ENCODE results near the gene CROCC2.

The CROCC2 gene

DNA sequence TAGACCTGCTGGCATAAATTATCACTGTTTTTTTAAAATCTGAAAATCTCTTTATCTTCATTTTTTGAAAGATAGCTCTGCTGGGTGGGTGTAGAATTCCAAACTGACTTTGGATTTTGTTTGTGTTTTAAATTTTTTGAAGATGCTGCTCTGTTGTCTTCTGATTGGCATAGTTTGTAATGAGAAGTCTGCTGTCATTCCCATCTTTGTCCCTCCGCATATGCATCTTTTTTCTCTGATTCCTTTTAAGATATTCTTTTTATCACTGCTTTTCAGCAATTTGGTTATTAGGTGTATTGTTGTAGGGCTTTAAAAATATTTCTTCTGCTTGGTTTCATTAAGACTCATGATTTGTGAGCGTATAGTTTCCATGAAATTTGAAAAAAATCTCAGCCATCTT, 99.4 kb downstream of the CROCC2 start:
- DNase-seq: no peak

DNA sequence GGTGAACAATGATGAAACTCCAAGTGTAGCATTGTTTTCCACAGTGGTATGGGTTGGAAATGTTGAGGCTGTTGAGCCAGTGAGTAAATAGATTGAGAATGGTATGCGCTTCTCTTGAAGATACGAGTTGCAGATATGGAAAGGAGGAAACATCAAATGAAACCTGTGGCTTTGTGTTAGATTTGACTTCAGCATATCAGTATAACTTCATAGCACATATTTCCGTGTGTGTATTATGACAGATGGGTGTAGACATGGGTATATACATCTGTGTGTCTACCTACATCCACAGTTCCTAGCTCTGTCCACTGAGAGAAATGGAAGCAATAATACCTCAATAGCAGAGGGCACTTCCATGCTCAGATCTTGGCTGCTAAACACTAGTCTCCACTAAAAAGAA, 100.3 kb downstream of the CROCC2 start:
- DNase-seq: no peak

DNA sequence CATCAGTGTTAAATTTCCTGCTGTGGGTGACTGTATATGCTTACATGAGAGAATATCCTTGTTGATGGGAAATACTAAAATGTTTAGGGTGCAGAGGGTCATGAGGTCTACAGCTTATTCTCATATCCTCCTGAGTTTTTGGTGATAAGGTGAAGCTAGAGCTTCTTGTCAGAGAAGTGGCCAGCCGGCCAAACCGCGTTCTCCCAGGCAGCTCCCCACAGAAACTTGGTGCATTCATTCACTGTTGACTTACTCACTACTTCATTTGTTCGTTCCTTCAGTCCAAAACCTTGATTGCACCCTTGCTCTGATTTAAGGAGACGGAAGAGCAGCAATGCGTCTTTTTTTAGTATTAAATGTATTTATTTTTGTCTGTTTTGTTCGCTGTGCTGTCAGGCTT, 101.0 kb downstream of the CROCC2 start:
- no peak for DNase-seq

DNA sequence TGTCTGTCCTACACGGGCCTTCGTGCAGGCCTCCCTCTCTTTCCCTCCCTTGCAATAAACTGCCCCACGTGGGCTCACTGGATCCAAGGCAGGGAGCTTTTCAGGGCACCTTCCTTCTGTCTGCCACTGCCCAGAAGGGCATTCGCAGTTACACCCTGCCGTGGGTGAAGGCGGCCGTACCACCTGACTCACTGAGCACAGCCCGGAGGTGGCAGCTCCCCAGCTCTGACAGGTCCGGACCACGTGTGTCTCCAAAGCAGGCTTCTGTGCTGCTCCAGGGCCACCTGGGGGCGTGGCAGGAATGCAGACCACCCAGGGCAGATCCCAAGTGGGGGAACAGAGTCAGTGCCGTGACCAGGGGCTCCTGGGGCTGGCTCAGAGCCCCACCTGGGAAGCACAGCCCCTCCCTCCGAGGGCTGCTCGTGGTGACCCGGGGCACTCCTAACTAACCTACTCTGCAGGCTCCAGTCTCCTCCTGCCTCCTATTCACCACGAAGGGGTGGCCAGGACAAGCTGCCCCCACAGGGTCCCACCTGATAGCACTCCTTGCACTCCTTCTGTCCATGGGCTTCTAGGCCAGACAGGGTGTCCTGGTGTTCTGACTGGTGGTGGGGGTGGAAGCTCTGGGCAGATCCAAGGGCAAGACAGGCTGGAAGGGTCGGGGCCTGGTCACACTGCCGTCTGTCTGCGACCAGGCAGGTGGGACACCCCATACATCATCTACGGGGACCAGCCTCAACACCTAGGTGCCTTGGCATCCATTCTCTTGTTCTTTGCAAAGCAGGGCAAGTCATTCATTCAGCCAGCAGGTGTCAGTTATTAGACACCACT, 102.0 kb downstream of the CROCC2 start:
- DNase-seq: no peak

DNA sequence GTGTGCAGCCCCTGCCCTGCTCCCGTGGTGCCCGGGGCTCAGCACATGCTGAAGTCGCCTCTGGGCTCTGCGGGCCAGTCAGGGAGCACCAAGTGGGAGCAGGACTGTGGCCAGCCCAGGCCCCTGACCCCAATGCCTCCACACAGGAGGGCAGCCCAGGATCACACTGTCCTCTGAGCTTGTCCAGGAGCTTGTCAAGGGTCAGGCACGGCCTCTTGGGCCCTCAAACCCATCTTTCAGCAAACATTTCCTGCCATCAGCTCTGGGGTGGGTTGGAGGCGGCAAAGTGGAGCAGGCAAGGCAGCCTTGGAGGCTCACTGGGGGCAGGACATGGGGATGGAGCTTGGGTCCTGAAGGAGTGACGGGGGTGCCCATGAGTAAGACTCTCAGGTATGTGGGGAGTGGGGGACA, 102.6 kb downstream of the CROCC2 start:
- DNase-seq: no peak

DNA sequence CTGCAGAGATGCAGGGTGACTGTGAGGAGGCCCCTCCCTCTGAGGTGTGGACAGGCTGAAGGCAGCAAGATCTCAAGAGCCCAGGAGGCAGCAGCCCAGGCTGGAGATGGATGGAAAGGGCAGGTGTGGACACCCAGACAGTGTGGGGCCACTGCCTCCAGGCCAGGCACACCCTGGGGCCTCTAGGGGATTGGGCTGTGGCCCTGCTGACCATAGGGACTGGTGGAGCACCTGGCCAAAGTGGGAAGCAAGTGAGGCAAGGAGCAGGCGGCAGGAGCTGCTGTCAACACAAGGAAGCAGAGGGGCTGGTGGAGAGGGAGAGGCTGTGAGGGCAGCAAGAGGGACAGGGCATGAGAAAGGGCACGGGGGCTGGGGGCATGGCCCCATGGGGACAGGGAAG, 103.1 kb downstream of the CROCC2 start:
- DNase-seq: no peak

DNA sequence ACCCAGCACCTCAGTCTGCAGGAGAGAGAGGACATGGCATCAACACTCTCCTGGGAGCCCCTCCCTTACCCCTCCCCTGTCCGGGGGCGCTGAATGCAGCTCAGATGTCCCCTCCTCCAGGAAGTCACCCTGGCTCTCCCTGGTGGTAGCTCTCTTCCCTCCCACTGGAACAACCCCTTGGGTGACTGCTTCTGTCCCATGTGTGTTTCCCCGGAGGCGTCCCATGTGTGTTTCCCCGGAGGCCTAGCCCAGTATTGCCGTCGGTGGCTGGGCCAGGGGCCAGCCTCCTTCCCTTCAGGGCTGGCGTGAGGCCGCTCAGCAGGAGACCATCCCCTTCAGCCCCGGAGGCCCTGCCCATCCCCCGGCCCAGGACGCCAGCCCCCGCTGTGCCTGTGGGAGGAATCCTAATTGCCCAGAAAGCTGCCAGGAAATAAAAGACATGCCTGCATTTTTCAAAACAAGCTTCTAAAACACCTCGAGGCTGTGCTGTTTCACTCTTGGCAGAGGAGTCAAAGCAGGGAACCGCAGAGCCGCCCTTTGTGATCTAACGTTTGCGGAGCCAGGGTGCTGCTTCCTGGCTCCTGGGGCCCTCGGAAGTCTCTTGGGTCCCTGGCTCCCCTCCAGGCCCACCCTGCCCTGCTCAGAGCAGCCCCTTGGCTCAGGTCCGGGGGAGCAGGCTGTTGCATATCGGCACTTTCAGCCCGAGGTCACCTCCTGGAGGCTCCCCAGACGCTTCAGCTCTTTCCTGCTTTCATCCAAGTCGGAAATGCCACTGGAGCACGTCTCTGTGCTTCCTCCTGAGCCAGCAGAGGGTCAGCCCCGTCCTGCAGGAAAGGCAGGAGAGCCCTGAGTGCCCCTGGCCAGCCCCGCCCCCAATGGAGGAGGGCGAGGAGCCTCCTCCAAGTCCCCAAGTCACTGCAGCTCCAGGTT, 103.7 kb downstream of the CROCC2 start:
- peak; percentile 60 for DNase-seq

DNA sequence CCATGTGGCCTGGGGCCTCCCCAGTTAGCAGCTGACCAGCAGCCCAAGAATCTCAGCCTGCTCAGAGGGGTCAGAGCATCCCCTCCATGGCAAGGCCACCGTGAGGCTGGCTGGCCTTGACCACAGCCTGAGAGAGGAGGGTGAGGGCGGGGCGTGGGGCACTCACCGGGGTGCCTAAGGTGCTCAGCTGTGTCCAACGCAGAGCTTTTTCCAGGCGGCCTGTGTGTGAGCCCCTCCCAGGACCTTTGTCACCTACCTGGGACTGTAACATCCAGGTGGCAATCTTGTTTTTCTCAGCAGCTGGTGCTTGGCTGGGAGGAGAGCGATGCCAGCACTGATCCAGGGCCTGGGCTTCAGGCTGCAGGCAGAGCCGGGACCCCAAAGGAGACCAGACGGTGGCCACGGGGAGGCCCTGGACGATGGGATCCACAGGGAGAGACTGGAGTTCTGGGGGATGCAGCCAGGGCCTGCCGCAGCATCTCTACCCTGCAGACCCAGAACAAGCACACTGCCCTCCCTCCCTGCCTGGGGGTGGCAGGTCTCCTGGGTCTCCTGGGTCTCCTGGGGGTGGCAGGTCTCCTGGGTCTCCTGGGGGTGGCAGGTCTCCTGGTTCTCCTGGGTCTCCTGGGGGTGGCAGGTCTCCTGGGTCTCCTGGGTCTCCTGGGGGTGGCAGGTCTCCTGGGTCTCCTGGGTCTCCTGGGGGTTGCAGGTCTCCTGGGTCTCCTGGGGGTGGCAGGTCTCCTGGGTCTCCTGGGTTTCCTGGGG, 104.6 kb downstream of the CROCC2 start:
- DNase-seq: no peak

DNA sequence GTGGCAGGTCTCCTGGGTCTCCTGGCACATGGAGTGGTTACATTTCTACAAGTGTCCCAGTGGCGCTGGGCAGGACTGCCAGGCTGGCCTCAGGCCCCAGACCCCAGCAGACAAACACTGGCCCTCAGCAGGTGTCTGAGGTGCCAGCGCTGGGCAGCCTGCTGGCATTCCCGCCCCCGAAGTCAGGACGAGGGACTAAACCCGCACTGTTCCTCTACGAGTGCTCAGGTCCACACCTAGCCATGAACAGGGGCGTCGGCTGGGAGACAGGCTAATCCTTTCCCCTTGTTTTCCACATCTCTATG, 105.1 kb downstream of the CROCC2 start:
- no peak for DNase-seq

DNA sequence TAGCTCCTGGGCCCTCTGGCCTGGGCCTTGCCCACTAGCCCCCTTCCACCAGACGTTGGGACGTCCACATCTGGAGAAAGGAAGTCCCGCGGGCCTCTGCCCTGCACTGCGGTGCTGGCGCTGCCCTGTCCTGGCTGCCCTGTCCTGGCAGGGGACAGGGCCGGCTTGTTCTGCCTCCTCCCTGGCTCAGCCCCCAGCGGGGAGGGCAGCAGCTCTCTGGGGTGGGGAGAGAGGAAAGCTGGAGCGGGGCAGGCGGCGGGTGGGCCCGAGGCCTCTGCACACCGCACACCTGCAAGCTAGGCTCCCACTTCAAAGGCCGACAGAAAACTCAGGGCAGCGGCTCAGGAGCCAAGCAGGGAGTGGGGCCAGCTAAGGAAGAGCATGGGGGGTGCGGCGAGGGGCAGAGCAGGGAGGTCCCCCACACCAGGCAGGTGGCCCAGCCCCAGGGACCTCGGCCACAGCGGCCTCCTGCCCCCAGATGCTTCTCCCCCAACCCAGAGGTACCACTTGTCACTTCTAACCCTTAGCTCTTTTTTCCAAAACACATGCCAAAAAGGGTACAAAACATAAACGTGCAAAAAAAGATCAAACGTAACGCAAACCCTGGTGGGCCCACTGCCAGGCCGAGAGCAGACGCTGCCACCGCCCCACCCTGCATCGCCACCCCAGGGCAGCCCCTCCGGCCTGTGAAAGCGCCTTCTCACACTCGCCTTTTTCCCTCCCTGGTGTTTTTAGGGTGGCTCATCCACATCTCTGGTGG, 105.8 kb downstream of the CROCC2 start:
- no peak for DNase-seq

DNA sequence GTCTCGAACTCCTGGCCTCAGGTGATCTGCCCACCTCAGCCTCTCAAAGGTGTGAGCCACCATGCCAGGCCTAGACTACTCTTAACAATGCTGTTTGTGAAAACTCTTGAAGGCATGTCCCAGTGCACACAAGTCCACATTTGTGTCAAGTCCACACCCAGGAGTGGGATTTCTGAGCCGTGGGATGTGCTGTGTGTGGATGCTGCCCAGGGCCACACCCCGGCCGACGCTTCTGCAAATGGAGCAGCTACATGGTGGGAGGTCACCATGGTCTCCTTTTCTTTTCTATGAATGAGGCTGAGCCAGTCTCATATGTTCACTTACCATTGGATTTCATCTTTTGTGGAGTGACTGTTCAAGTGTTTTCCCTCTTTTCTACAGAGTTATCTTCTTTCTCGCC, 108.1 kb downstream of the CROCC2 start:
- no peak for DNase-seq

DNA sequence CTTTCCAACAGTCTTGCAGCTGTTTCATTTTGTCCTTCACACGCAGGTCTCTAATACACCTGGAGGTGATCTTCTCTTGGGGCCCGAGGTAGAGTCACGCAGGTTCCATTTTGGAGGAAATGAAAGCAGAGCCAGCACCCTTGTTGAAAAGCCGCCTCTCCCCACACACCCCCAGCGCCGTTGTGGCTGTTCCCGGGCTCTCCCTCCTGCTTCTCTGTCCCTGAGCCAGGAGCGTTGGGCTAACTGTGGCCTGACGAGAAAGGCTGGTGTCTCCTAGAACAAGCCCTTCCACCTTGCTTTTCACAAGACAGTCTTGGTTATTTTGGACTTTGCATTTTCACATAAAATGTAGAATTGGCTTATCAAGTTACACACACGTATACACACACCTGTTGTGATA, 108.6 kb downstream of the CROCC2 start:
- DNase-seq: no peak

DNA sequence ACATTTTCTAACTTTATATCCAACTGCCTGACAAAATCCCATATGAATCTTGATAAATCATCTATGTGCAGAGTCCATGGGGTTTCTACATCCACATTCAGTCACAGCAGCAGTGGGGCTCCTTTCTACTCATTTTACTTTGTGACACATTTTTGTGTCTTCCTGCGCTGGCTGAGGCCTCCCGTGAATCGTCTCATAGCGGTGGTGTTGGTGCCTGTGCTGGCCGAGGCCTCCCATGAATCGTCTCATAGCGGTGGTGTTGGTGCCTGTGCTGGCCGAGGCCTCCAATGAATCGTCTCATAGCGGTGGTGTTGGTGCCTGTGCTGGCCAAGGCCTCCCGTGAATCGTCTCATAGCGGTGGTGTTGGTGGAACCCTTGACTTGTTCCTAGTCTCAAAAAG, 109.3 kb downstream of the CROCC2 start:
- no peak for DNase-seq

DNA sequence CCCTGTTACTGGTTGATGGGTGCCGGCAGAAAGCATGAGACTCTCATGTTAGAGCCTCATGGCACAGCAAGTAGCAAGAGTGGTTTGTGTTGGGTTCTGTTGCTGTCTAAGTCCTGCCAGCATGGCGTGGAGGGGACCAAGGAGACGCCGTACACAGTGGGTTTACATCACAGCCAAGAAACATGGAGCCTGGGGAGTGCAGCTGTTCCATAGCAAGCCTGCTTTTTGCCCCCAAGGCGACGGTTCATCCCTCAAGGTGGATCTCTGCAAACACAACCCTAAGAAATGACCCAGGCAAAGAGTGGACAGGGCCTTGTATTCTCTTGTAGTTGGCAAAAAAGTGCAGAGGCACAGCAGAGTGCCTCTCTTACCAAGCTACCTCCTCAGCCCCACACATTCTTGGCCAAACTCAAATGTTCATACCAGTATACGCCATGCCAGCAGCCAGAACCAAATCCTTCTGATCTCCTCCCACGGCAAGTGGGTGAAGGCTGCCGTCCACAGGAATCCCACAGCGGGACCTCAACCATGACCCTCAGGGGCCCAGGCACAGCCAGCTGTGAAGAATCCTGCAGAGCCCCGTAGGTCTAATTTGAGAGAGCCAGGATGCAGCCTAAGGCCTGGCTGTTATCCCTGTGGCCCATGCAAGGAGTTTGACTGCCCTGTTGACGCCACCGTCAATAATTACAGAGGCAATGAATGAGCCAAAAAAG, 111.2 kb downstream of the CROCC2 start:
- no peak for DNase-seq

DNA sequence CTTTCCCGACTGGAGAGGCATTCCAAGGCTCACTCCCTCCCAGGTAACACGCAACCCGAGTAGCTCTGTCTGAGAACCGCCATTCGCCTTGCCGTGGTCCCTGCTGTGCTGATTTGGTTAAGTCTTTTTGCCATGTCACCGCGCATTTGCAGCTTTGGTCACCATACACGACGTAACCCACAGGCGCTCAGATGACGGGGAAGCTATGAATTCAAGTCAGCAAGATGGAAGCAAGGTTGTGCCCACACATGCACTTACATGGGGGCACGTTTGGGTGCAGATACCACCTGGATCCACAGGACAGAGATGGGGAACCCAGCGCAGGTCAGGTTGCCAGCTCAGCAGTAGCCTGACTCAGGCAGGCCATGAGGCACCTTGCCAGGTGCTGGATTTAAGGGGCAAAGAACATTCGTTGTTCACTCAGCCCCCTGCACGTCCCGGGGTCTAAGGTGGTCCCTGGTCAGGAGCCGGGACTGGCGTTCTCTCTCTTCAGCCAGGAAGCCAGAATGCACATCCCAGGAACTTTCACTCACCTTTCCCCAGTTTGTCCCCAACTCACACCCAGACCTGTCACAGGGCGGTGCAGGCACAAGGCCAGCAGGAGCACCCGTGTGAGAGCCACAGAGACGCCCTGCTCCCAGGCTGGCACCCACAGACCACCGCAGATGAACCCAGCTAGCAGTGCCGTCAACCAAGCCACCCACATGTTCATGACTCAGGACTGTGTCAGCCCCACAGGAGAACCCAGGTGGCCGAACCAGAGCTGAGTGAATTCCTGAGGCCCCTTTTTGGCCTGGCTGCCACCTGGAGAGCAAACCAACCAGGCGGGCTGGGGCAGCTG, 112.1 kb downstream of the CROCC2 start:
- DNase-seq: no peak

DNA sequence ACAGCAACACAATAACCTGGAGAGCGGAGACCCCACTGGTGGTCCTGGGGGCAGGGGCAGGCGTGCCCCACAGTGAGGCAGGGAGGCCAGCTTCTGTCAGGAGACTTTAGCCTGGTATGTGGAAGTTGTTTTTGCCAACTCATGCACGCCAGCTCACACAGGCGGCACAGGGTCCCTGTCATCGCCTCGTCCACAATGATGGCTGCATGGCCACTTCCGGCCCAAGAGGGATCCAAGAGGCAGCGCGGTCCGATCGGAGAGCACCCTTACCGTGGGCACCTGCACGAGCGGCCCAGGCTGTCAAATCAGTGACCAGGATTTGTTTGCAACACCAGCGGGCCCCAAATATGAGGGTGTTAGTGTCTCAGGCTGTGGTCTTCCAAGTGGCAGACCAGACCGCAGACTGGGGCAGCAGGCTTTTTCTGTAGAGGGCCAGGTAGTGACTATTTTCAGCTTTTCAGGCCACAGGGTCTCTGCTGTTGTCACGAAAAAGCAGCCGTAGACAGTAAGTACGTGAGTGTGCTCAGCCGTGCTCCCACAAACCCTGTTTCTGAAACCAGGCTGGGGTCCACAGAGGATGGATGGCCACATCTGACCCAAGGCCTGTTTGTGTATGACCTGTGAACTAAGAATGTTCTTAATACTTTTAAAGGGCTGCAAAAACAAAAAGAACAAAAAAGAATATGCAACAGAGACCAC, 113.5 kb downstream of the CROCC2 start:
- DNase-seq: no peak

DNA sequence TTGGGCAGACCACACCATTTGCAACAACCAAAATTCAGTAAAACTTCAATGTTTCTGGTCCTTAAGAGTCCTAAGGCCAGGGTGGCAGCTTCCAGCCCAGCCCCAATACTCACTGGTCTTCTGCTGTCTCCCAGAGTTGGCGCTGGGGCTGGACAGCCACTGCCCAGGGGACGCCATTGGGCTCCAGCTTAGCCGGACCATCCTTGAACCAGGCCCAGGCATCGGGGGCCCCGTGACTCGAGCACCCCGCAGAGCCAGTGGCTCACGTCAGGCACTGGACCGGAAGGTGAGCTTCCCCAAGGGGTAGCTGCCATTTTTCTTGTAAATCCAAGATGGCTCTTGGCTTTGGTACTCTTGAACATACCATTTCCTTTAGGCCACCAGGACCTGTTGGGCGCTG, 114.1 kb downstream of the CROCC2 start:
- DNase-seq: no peak

DNA sequence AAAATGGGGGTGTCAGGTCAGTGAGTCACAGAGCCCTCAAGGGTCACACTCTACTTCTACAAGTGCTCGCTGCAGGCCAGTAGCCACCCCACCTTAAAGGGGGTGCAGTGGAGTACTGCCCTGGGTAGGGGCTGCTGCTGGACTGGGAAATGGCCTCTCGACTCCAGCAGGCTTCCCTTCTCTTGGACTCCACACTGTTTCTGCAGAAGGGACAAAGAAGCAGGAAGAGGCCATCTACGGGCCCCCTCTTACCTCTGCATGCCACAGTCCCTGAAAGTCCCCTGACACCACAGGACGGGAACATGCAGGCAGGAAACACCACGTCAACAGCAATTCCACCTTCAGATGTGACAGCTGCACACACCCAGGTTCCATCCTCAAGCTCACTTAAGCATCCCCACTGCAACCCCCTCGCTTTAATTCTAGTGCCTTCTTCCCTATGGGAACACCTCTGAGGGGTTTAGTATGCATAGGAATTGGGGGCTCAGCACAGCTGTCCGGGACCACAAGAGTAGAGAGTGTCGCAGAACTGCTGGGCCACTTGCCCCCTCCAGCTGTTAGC, 114.6 kb downstream of the CROCC2 start:
- no peak for DNase-seq

DNA sequence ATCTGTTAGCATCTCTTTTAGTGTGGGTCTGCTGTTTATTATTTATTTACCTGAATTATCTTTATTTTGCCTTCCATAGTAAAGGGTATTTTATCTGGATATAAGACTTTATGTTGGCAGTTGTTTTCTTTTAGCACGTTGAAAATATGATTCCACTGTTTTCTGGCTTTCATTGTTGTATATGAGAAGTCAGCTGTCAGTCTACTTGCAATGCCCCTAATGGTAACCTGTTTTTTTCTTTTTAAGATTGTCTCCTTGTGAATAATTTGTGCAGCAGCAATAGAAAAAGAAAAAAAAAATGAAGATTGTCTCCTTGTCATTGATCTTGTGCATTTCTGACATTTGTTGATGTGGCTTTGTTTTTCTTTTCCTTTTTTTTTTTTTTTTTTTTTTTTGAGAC, 119.5 kb downstream of the CROCC2 start:
- DNase-seq: no peak

Data from activated CD4-positive, alpha-beta T cell treated with anti-CD3 and anti-CD28 coated beads for 48 hours (primary cell).